HG03558 (cell line): Measurements from ENCODE around the gene ZNF280A.
"Not testable (repeated sequence)": the region's sequence is repeated elsewhere in the genome, so short reads cannot be mapped to it uniquely, and the experiment has no call there.

ENCODE experiments used
- ATAC-seq: cut with Tn5 transposase; IDR thresholded peaks from one replicate; pipeline ENCODE4 v1.9.1; 2021; ENCODE audit warnings: moderate number of reproducible peaks; ENCODE audit not compliant: unreplicated experiment; ENCODE audit errors: extremely low read depth

ZNF280A gene

DNA sequence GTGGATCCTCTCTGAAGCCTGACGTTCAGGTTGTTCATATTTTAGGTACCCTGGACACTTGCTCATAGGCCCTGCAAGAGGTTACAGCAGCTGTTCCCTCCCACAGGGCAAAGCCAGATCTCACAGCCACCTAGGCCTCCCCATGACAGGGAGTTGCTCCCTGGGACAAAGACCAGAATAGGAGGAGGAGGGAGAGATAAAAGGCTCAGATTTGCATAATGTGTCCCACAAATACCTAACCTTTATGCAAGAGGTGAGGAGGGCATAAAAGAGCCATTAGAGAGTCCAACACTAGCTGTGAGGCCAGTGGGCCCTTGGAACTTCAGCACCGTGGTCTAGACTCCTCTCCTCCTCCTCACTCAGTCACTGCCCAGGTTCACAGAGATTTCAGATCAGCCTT lies 45.3 kb downstream of the ZNF280A start:
- ATAC-seq = no peak

DNA sequence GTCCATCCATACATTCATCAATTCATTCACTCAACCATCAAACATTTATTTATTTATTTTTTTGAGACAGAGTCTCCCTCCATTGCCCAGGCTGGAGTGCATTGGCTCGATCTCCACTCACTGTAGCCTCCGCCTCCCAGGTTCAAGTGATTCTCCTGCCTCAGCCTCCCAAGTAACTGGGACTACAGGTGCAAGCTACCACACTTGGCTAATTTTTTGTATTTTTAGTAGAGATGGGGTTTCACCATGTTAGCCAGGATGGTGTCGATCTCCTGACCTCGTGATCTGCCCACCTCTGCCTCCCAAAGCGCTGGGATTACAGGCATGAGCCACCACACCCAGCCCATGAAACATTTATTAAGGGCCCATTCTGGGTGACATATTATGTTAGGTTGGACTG lies 49.0 kb downstream of the ZNF280A start:
- ATAC-seq = not testable (repeated sequence)

DNA sequence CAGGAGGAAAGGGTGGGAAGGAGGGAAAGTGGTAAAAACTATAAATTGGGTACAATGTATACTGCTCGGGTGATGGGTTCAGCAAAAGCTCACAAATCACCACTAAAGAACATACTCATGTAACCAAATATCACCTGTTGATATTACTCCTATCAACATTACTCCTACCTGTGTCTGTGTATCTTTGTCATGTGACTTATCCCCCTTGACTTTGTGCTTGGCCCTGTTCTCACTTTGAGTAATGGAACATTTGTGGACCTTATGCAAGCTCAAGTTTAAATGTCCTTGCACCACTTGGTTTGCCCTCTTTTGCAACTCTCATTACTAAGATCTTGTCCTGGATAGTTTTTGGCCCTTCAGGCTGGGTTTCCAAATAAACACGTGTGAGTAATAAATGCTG lies 50.5 kb downstream of the ZNF280A start:
- no peak for ATAC-seq

GRCh38 chr22:22468794-22469469 lies 51.1 kb downstream of the ZNF280A start:
- not testable (repeated sequence) for ATAC-seq

DNA sequence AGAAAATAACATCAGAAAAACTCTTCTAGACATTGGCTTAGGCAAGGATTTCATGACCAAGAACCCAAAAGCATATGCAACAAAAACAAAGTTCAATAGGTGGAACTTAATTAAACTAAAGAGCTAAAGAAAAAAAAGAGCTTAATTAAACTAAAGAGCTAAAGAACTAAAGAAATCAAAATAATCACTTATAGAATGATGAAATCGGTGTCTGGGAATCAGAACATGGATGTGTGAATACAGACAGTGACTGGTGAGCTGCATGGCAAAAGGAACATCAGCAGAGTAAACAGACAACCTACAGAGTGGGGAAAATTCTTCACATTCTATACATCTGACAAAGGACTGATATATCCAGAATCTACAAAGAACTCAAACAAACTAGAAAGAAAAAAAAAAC lies 53.0 kb downstream of the ZNF280A start:
- ATAC-seq = no peak

DNA sequence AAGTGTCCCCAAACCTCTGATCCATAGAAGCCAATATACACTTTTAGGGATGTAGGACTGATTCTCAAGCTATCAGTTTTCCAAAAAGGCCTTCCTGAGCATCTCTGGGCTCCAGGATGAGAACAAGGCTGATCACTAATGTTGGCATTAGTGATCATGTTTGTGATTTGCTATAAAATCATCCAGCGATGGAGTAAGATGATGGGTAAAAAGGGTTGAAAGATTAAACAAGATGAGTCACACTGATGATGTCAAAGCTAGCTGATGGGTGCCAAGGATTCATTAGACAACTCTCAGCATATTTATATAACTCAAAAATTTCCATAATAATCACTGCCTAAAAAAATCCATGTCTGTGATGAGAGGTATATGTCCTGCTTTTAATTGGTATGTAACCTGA lies 54.3 kb downstream of the ZNF280A start:
- ATAC-seq = no peak

- no peak for ATAC-seq
These were observed 54.9 kb downstream of the ZNF280A start for GRCh38 chr22:22465094-22465602.

DNA sequence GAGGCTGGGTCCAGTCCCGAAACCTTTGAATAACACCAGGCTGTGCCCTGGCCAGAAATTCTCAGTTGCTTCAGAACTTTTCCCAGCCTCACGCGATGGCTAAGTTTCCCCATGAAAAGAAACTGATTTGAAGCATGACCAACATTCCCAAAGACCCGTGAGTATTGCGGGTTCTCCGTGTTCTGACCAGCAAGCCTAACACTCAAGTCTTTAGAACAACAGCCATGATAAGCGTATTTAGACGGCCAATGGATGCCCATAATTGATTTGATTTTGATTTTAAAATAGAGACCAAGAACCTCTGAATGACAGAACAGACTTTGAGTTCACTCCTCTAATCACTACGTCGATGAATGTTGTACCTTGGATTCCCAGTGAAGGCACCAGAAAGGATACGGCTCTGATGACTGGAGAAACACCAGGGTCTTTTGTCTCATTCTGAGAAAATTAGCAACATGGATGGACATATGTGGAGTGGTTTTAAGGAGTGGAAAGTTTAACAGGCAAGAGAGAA lies 55.5 kb downstream of the ZNF280A start:
- ATAC-seq = no peak

GRCh38 chr22:22463855-22464540 lies 56.1 kb downstream of the ZNF280A start:
- ATAC-seq = no peak
